Endothelial cell of umbilical vein (primary cell): Measurements from ENCODE around the gene CYTH1.

ENCODE experiments used
- POLR2A ChIP-seq: IDR thresholded peaks from 2 replicates; pipeline ENCODE4 v1.6.1; 2012; ENCODE audit warnings: low read depth, mild to moderate bottlenecking, control low read depth, low read length
- TF ChIP-seq, protein P1 (sequence below), 2 donors: IDR thresholded peaks; 1 replicate in 1 of 2; 2 replicates in 1 of 2; pipeline ENCODE4 v1.5.1; 2011; ENCODE audit warnings: low read length in 2 of 2, mild to moderate bottlenecking in 2 of 2, moderate library complexity in 2 of 2, control low read depth in 1 of 2, inconsistent platforms in 1 of 2, low read depth in 1 of 2; ENCODE audit not compliant: insufficient read depth in 1 of 2; ENCODE audit errors: extremely low read depth in 1 of 2

DNA sequence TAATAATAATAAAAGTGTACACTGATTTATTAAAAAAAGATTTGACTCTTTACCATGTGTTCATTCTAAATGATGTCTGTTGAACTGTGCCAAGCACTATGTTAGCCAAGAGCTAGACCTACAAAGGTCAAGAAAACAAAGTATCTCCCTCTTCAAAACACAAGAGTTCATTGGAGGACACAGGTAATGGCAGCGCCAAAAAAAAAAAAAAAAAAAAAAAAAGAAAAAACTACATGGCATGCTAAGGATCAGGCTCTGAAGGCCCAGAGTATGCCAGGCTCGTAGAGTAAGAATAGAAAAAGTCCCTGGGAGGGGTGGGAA, 35.2 kb downstream of the CYTH1 start:
- TF ChIP-seq POLR2A = no peak
- TF ChIP-seq, protein P1, sequence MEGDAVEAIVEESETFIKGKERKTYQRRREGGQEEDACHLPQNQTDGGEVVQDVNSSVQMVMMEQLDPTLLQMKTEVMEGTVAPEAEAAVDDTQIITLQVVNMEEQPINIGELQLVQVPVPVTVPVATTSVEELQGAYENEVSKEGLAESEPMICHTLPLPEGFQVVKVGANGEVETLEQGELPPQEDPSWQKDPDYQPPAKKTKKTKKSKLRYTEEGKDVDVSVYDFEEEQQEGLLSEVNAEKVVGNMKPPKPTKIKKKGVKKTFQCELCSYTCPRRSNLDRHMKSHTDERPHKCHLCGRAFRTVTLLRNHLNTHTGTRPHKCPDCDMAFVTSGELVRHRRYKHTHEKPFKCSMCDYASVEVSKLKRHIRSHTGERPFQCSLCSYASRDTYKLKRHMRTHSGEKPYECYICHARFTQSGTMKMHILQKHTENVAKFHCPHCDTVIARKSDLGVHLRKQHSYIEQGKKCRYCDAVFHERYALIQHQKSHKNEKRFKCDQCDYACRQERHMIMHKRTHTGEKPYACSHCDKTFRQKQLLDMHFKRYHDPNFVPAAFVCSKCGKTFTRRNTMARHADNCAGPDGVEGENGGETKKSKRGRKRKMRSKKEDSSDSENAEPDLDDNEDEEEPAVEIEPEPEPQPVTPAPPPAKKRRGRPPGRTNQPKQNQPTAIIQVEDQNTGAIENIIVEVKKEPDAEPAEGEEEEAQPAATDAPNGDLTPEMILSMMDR (IDR thresholded peaks at IDR 0.05; ENCODE audit: extremely low read depth in 1 of 2, insufficient read depth in 1 of 2, low read depth in 1 of 2, low read length in 2 of 2) = no peak
